HEK293 (cell line): Measurements from ENCODE around the gene NPPB.

Source experiments
- CTCF ChIA-PET: fragments of 350-600 bp; formaldehyde crosslinking; extraction: SDS; loops from one replicate; lab custom pipeline; 2021; ENCODE audit warnings: antibody characterized with exemption; lab: Yijun Ruan, JAX
- POLR2A ChIA-PET: fragments of 300-600 bp; formaldehyde crosslinking; extraction: SDS; loops from one replicate; lab custom pipeline; 2020; ENCODE audit warnings: antibody characterized with exemption, inconsistent platforms; lab: Yijun Ruan, JAX
- H3K27ac ChIP-seq: fragments of 200-500 bp; sonication (Bioruptor generic); 2 replicates; pipeline ENCODE4 v1.5.1; 2014; ENCODE audit warnings: low read depth, low read length, control low read depth, inconsistent platforms; ENCODE audit errors: extremely low read depth
- H3K36me3 ChIP-seq, 2 experiments: fragments of 200-500 bp in 1 of 2; sonication (Bioruptor generic) in 1 of 2; 1 replicate in 1 of 2; 2 replicates in 1 of 2; pipeline ENCODE4 v1.5.1; 2014 to 2017; ENCODE audit warnings: inconsistent platforms in 2 of 2, low read length in 2 of 2; ENCODE audit not compliant: control insufficient read depth in 2 of 2, insufficient read depth in 1 of 2
- H3K4me1 ChIP-seq: fragments of 200-500 bp; sonication (Bioruptor generic); 2 replicates; pipeline ENCODE4 v1.5.1; 2014; ENCODE audit warnings: mild to moderate bottlenecking, low read length, inconsistent platforms; ENCODE audit not compliant: control insufficient read depth, insufficient read depth
- H3K4me3 ChIP-seq: 2 replicates; pipeline ENCODE4 v1.5.1; 2011; ENCODE audit warnings: low read depth, mild to moderate bottlenecking, control low read depth, low read length, moderate library complexity
- H3K9me3 ChIP-seq: fragments of 200-500 bp; sonication (Bioruptor generic); 2 replicates; pipeline ENCODE4 v1.5.1; 2014; ENCODE audit warnings: low read depth, low read length, inconsistent platforms; ENCODE audit not compliant: control insufficient read depth, insufficient read depth
- HOXC10 ChIP-seq: sonication (generic); formaldehyde crosslinking; IDR thresholded peaks from 2 replicates; pipeline ENCODE4 v1.8.1; 2023; ENCODE audit warnings: mild to moderate bottlenecking, missing genetic modification reagents
- KLF1 ChIP-seq: fragments of 450-650 bp; formaldehyde crosslinking; IDR thresholded peaks from 2 replicates; pipeline ENCODE4 v1.5.1; 2016; ENCODE audit warnings: missing biosample characterization, missing genetic modification characterization
- PRDM10 ChIP-seq: fragments of 450-650 bp; formaldehyde crosslinking; IDR thresholded peaks from 2 replicates; pipeline ENCODE4 v1.5.1; 2016; ENCODE audit warnings: missing biosample characterization, missing genetic modification characterization
- REPIN1 ChIP-seq: fragments of 450-650 bp; formaldehyde crosslinking; IDR thresholded peaks from 2 replicates; pipeline ENCODE4 v1.5.1; 2017; ENCODE audit warnings: missing biosample characterization, missing genetic modification characterization, low read depth
- SCRT2 ChIP-seq: fragments of 450-650 bp; formaldehyde crosslinking; IDR thresholded peaks from 2 replicates; pipeline ENCODE4 v1.5.1; 2016; ENCODE audit warnings: missing biosample characterization, missing genetic modification characterization
- ZNF148 ChIP-seq: fragments of 450-650 bp; formaldehyde crosslinking; IDR thresholded peaks from 2 replicates; pipeline ENCODE4 v1.5.0; 2017; ENCODE audit warnings: missing biosample characterization, missing genetic modification characterization, borderline replicate concordance
- ZNF302 ChIP-seq: fragments of 450-650 bp; formaldehyde crosslinking; IDR thresholded peaks from 2 replicates; pipeline ENCODE4 v1.5.1; 2016; ENCODE audit warnings: missing biosample characterization, missing genetic modification characterization, low read depth
- ZNF324 ChIP-seq: fragments of 450-650 bp; formaldehyde crosslinking; IDR thresholded peaks from 2 replicates; pipeline ENCODE4 v1.5.1; 2016; ENCODE audit warnings: missing biosample characterization, missing genetic modification characterization
- ZNF350 ChIP-seq: fragments of 450-650 bp; formaldehyde crosslinking; IDR thresholded peaks from 2 replicates; pipeline ENCODE4 v1.5.0; 2017; ENCODE audit warnings: missing biosample characterization, mild to moderate bottlenecking, missing genetic modification characterization
- ZNF366 ChIP-seq: fragments of 450-650 bp; formaldehyde crosslinking; conservative IDR thresholded peaks from 2 replicates; pipeline ENCODE4 v1.5.1; 2016; ENCODE audit warnings: missing biosample characterization, missing genetic modification characterization
- ZNF449 ChIP-seq: fragments of 450-650 bp; formaldehyde crosslinking; IDR thresholded peaks from 2 replicates; pipeline ENCODE4 v1.5.1; 2017; ENCODE audit warnings: missing biosample characterization, mild to moderate bottlenecking, missing genetic modification characterization, moderate library complexity
- ZNF777 ChIP-seq: fragments of 450-650 bp; formaldehyde crosslinking; IDR thresholded peaks from 2 replicates; pipeline ENCODE4 v1.5.1; 2017; ENCODE audit warnings: missing biosample characterization, missing genetic modification characterization, borderline replicate concordance

Gene NPPB

GRCh38 chr1:11880181-11880575 lies 21.4 kb upstream of the NPPB start:
- H3K27ac ChIP-seq: no peak overlapping the region
- POLR2A ChIA-PET: interaction anchor here (1.6 kb wide), 1 partner anchor 28 kb away, joined by 4 read pairs; no protein-coding TSS in a partner anchor

GRCh38 chr1:11879311-11880180 lies 20.8 kb upstream of the NPPB start:
- TF ChIP-seq ZNF324 (tag by site-specific recombination) (no peak), SCRT2 (tag by site-specific recombination) (no peak), ZNF777 (tag by site-specific recombination) (no peak), ZNF148 (tag by site-specific recombination) (no peak), REPIN1 (tag by site-specific recombination) (no peak)
- TF ChIP-seq, all 188 proteins: peak for 0
- ChIA-PET CTCF (interaction anchor here (1.3 to 1.6 kb wide), 2 partner anchors 41 to 42 kb away, joined by 4 to 5 read pairs; no protein-coding TSS in a partner anchor), POLR2A (interaction anchor here (1.6 kb wide), 1 partner anchor 28 kb away, joined by 4 read pairs; no protein-coding TSS in a partner anchor)
- H3K4me3 ChIP-seq: no peak overlapping the region
- H3K9me3 ChIP-seq: no peaks in the 10 kb centered on the region
- no peaks in the 10 kb centered on the region for H3K36me3 ChIP-seq
- no peak overlapping the region for H3K27ac ChIP-seq
- H3K4me1 ChIP-seq: no peaks in the 10 kb centered on the region

More at GRCh38 chr1:11880181-11880575, 21.4 kb upstream of the NPPB start:
- no peaks in the 10 kb centered on the region for H3K9me3 ChIP-seq
- CTCF ChIA-PET: interaction anchor here (1.3 to 1.6 kb wide), 3 partner anchors 14 to 43 kb away, joined by 4 to 7 read pairs (median 5); no protein-coding TSS in a partner anchor
- no peak overlapping the region for H3K4me3 ChIP-seq
- no peaks in the 10 kb centered on the region for H3K36me3 ChIP-seq
- TF ChIP-seq HOXC10 (CRISPR knock-in tag) (no peak), PRDM10 (tag by site-specific recombination) (no peak)
- no peaks in the 10 kb centered on the region for H3K4me1 ChIP-seq

GRCh38 chr1:11878891-11879190 lies 20.1 kb upstream of the NPPB start:
- no peak for TF ChIP-seq ZNF366
- no peak for TF ChIP-seq KLF1 (tag by site-specific recombination)
- TF ChIP-seq ZNF449 (tag by site-specific recombination): peak; percentile 58; the same call in 1 of the 2 replicates
- TF ChIP-seq ZNF350 (tag by site-specific recombination): no peak
- no peak for TF ChIP-seq ZNF302 (tag by site-specific recombination)
- H3K27ac ChIP-seq: no peak overlapping the region
- H3K9me3 ChIP-seq: no peaks in the 10 kb centered on the region
- POLR2A ChIA-PET: interaction anchor here (1.6 kb wide), 1 partner anchor 29 kb away, joined by 4 read pairs; no protein-coding TSS in a partner anchor
- no peak overlapping the region for H3K4me3 ChIP-seq
- CTCF ChIA-PET: interaction anchor here (1.6 kb wide), 1 partner anchor 40 kb away, joined by 5 read pairs; no protein-coding TSS in a partner anchor
- no peaks in the 10 kb centered on the region for H3K36me3 ChIP-seq
- no peaks in the 10 kb centered on the region for H3K4me1 ChIP-seq
